GM21381 (cell line): ENCODE measurements around the gene SORBS2.

Experiments used
- ATAC-seq: cut with Tn5 transposase; IDR thresholded peaks from one replicate; pipeline ENCODE4 v1.9.1; 2021; ENCODE audit warnings: mild to moderate bottlenecking, moderate library complexity; ENCODE audit not compliant: unreplicated experiment

SORBS2 gene

DNA sequence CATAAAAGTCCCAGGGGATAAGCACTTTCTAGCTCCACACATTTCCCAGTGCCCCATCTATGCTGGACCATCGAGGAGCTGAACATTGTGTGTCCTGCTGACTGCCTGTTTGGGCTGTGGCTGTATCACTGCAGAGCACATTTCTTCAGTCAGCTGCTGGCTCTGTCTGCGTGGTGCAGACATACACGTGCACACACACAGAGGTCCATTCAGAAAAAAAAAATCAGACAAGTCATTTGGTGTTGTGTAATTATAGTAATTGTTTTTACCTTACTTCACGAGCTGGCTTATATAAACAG, 275.6 kb downstream of the SORBS2 start:
- ATAC-seq: no peak

DNA sequence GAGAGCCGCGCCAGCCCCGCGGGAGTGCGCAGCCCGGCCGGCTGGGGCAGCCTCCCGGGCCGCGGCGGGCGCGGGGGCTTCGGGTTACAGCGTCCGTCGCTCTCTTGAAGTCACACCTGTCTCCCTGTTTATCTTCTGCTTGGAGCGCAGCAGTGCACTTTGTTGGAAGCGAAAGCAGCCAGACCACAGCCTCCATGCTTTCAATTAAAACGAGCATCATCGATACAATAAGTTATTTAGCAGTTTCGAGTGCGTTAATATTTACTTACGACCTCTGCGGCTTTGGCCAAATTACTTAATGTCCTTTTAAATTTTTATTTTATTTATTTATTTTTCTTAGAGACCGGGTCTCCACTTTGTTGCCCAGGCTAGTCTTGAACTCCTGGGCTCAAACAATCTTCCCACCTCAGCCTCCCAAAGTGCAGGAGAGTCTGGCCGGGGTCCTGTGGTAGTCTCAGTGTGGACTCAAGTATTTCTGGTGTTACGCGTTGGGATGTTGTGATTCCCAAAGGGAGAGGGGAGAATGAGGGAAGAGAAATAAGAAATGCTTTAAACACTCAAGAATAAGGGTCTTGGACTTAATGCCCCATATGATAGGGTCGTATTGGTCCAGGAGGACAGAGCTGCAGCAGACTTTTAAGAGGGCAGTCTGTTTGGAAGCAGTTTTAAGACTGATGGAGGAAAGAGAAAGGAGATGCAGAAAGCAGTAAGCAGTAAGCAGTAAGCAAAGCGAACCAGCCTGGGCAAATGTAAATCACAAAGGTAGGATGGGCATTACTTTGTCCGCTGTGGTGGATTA, 276.2 kb downstream of the SORBS2 start:
- ATAC-seq: no peak
